Common myeloid progenitor, CD34-positive (primary cell): ENCODE measurements around the gene COMMD1.
"Not testable (repeated sequence)": the region's sequence is repeated elsewhere in the genome, so short reads cannot be mapped to it uniquely, and the experiment has no call there.

Experiments
- CTCF ChIA-PET: fragments of 350-600 bp; sonication (Branson Sonifier 250); formaldehyde crosslinking; loops from one replicate; lab custom pipeline; 2021; ENCODE audit warnings: antibody characterized with exemption; lab: Charles Lee
- POLR2A ChIA-PET: fragments of 350-600 bp; sonication (Branson Sonifier 250); formaldehyde crosslinking; loops from one replicate; lab custom pipeline; 2021; ENCODE audit warnings: antibody characterized with exemption; lab: Charles Lee
- DNase-seq, 3 donors: peaks; one replicate each; pipeline versions ENCODE4 v3.0.0 to v3.0.0-alpha.2; 2013
- H3K27ac ChIP-seq, 2 experiments: 1 replicate in 1 of 2; 2 replicates in 1 of 2; pipeline ENCODE4 v1.7.0; 2013; ENCODE audit warnings: inconsistent platforms in 2 of 2, low read length in 2 of 2, mild to moderate bottlenecking in 2 of 2, low read depth in 1 of 2, moderate library complexity in 1 of 2; ENCODE audit not compliant: severe bottlenecking in 2 of 2, insufficient read depth in 1 of 2, poor library complexity in 1 of 2
- H3K27me3 ChIP-seq, 5 experiments: replicated peaks in 2 of 5; 1 replicate in 3 of 5; 2 replicates in 2 of 5; pipeline versions ENCODE4 v1.6.1 to v1.7.0; 2013; ENCODE audit warnings: low read length in 4 of 5, mild to moderate bottlenecking in 2 of 5, moderate library complexity in 2 of 5, inconsistent platforms in 1 of 5; ENCODE audit not compliant: insufficient read depth in 5 of 5, control insufficient read depth in 4 of 5
- H3K36me3 ChIP-seq, 4 experiments: 1 replicate in 2 of 4; 2 replicates in 2 of 4; pipeline versions ENCODE4 v1.6.1 to v1.7.0; 2013; ENCODE audit warnings: low read length in 3 of 4, control low read depth in 1 of 4, mild to moderate bottlenecking in 1 of 4; ENCODE audit not compliant: control insufficient read depth in 4 of 4, insufficient read depth in 4 of 4
- H3K4me1 ChIP-seq, 4 experiments: 1 replicate in 3 of 4; 2 replicates in 1 of 4; pipeline versions ENCODE4 v1.6.1 to v1.7.1; 2013; ENCODE audit warnings: low read length in 3 of 4, mild to moderate bottlenecking in 3 of 4, control low read depth in 1 of 4, inconsistent platforms in 1 of 4, moderate library complexity in 1 of 4; ENCODE audit not compliant: control insufficient read depth in 4 of 4, insufficient read depth in 4 of 4; ENCODE audit errors: control extremely low read depth in 1 of 4
- H3K4me3 ChIP-seq, 7 experiments: 1 replicate in 4 of 7; 2 replicates in 3 of 7; pipeline versions ENCODE4 v1.5.1 to v1.7.0; 2013; ENCODE audit warnings: mild to moderate bottlenecking in 7 of 7, low read length in 6 of 7, moderate library complexity in 6 of 7, inconsistent platforms in 2 of 7, low read depth in 2 of 7, control low read depth in 1 of 7; ENCODE audit not compliant: insufficient read depth in 4 of 7, control insufficient read depth in 1 of 7; ENCODE audit errors: extremely low read depth in 1 of 7
- H3K9me3 ChIP-seq, 5 experiments: 1 replicate in 4 of 5; 2 replicates in 1 of 5; pipeline versions ENCODE4 v1.6.1 to v1.7.1; 2013; ENCODE audit warnings: low read length in 4 of 5, mild to moderate bottlenecking in 2 of 5, inconsistent platforms in 1 of 5, low read depth in 1 of 5, moderate library complexity in 1 of 5; ENCODE audit not compliant: control insufficient read depth in 4 of 5, insufficient read depth in 2 of 5; ENCODE audit errors: control extremely low read depth in 1 of 5
- WGBS: methylation state at CpG from one replicate; pipeline ENCODE4 v1.1.5; 2013; ENCODE audit not compliant: insufficient coverage; 5-methylcytosine and 5-hydroxymethylcytosine counted together

COMMD1 gene

GRCh38 chr2:62160691-62161090, 255.2 kb downstream of the COMMD1 start:
- DNase-seq, H3K27ac ChIP-seq, POLR2A ChIA-PET, H3K9me3 ChIP-seq, H3K4me3 ChIP-seq, H3K36me3 ChIP-seq, H3K27me3 ChIP-seq: not testable (repeated sequence)
- WGBS, result 100% methylated on average over 2 of the region's 9 CpGs
- CTCF ChIA-PET, result interaction anchor here (0.9 to 1.7 kb wide), 2 partner anchors 11 to 30 kb away, joined by 3 to 4 read pairs; no protein-coding TSS in a partner anchor
- H3K4me1 ChIP-seq, result peaks cover 0 to 22% (median 12%) of the 10 kb centered on the region in 4 experiments

- no peak overlapping the region for H3K27ac ChIP-seq
- H3K4me1 ChIP-seq, result peaks cover 0 to 13% (median 4%) of the 10 kb centered on the region in 4 experiments
- no peaks in the 10 kb centered on the region for H3K27me3 ChIP-seq
- no peaks in the 10 kb centered on the region for H3K36me3 ChIP-seq
- POLR2A ChIA-PET, result no interaction called here
- CTCF ChIA-PET, result interaction anchor here (2.2 kb wide), 1 partner anchor 15 kb away, joined by 8 read pairs; no protein-coding TSS in a partner anchor
- no peak for DNase-seq
- WGBS, result 95% methylated on average over 2 of the region's 3 CpGs
- H3K9me3 ChIP-seq, result no peaks in the 10 kb centered on the region
- H3K4me3 ChIP-seq, result no peak overlapping the region
Observed at GRCh38 chr2:62163106-62163831, 257.8 kb downstream of the COMMD1 start.

GRCh38 chr2:62163834-62164233, 258.4 kb downstream of the COMMD1 start:
- POLR2A ChIA-PET, result no interaction called here
- H3K27ac ChIP-seq, result no peak overlapping the region

GRCh38 chr2:62175728-62176127, 270.3 kb downstream of the COMMD1 start:
- CTCF ChIA-PET, result interaction anchor here (1.2 kb wide), 1 partner anchor 135 kb away, joined by 3 read pairs; no protein-coding TSS in a partner anchor

More at GRCh38 chr2:62163834-62164233, 258.4 kb downstream of the COMMD1 start:
- Histone ChIP-seq H3K9me3 (no peaks in the 10 kb centered on the region), H3K4me1 (peaks cover 0 to 13% (median 4%) of the 10 kb centered on the region in 4 experiments), H3K36me3 (no peaks in the 10 kb centered on the region), H3K4me3 (no peak overlapping the region), H3K27me3 (no peaks in the 10 kb centered on the region)
- DNase-seq, result no peak
- WGBS, result 100% methylated on average over 1 of the region's 2 CpGs
- CTCF ChIA-PET, result interaction anchor here (0.8 to 2.2 kb wide), 2 partner anchors 12 to 15 kb away, joined by 3 to 8 read pairs; no protein-coding TSS in a partner anchor

GRCh38 chr2:62176801-62177200, 271.3 kb downstream of the COMMD1 start:
- Histone ChIP-seq H3K27me3 (no peaks in the 10 kb centered on the region), H3K36me3 (no peaks in the 10 kb centered on the region), H3K4me1 (peaks cover 10 to 42% (median 29%) of the 10 kb centered on the region in 4 experiments), H3K9me3 (no peaks in the 10 kb centered on the region), H3K4me3 (no peak overlapping the region), H3K27ac (no peak overlapping the region)
- POLR2A ChIA-PET, result no interaction called here
- peak; percentile 46 to 87 (median 77) for DNase-seq
- CTCF ChIA-PET, result interaction anchor here (1.1 to 1.2 kb wide), 2 partner anchors 25 to 136 kb away, joined by 3 read pairs; no protein-coding TSS in a partner anchor

More at GRCh38 chr2:62175728-62176127, 270.3 kb downstream of the COMMD1 start:
- H3K36me3 ChIP-seq, result no peaks in the 10 kb centered on the region
- no peak overlapping the region for H3K27ac ChIP-seq
- POLR2A ChIA-PET, result no interaction called here
- DNase-seq, result no peak
- 91% methylated on average over 2 of the region's 4 CpGs for WGBS
- no peaks in the 10 kb centered on the region for H3K9me3 ChIP-seq
- H3K27me3 ChIP-seq, result no peaks in the 10 kb centered on the region
- peaks cover 4 to 31% (median 18%) of the 10 kb centered on the region in 4 experiments for H3K4me1 ChIP-seq
- H3K4me3 ChIP-seq, result no peak overlapping the region

DNA sequence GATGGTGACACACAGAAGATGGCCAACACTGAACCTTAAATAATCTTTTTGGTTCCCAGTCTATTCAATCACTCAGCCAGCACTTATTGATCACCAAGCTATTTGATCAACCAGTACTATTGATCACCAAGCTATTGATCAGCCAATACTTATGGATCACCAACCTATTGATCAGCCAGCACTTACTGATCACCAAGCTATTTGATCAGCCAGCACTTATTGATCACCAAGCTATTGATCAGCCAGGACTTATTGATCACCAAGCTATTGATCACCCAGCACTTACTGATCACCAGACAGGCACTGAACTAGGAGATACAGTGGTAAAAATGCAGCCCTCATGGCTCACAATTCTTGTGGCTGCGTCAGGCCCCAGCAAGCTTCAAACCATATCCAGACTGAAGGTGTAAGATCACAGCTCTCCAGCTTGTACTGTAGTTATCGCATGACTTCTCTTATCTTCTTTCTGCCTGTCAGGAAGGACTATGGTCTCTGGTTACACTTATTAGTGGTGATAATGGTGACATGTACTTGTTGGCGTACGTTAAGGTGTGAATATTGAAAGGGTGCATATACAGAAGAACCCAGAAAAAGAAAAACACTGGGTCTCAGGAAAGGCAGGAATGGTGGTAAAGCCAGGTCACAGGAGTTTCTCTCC, 272.0 kb downstream of the COMMD1 start:
- no peak overlapping the region for H3K4me3 ChIP-seq
- no peaks in the 10 kb centered on the region for H3K36me3 ChIP-seq
- H3K4me1 ChIP-seq, result peaks cover 15 to 49% (median 36%) of the 10 kb centered on the region in 4 experiments
- DNase-seq, result peak in 2 of 3 donors; percentile 41 to 77
- POLR2A ChIA-PET, result interaction anchor here (0.6 kb wide), 2 partner anchors 14 to 23 kb away, joined by 3 read pairs; no protein-coding TSS in a partner anchor
- no peak overlapping the region for H3K27ac ChIP-seq
- H3K27me3 ChIP-seq, result no peaks in the 10 kb centered on the region
- 74% methylated on average over 4 of the region's 4 CpGs for whole genome bisulfite sequencing
- no peaks in the 10 kb centered on the region for H3K9me3 ChIP-seq
- CTCF ChIA-PET, result interaction anchor here (1.1 to 1.8 kb wide), 5 partner anchors 11 to 234 kb away, joined by 3 to 8 read pairs (median 3); no protein-coding TSS in a partner anchor
